H1 (cell line): Measurements from ENCODE around the gene DOCK9.

Experiments
- RFX5 ChIP-seq: IDR thresholded peaks from 2 replicates; pipeline ENCODE4 v1.6.1; 2011; ENCODE audit warnings: low read depth, low read length, improper control_type of control experiment, borderline replicate concordance
- TAF7 ChIP-seq: optimal IDR thresholded peaks from 2 replicates; pipeline ENCODE3; 2011; ENCODE audit warnings: low read depth, mild to moderate bottlenecking, inconsistent platforms, low read length, moderate library complexity, borderline replicate concordance
- TF ChIP-seq, protein P1 (sequence below), 3 experiments: IDR thresholded peaks; 1 replicate in 2 of 3; 2 replicates in 1 of 3; pipeline versions ENCODE4 v1.5.1 to v1.6.1; 2011; ENCODE audit warnings: low read length in 3 of 3, mild to moderate bottlenecking in 3 of 3, inconsistent platforms in 2 of 3, low read depth in 1 of 3, moderate library complexity in 1 of 3; ENCODE audit not compliant: insufficient read depth in 1 of 3; ENCODE audit errors: control extremely low read depth in 1 of 3

DNA sequence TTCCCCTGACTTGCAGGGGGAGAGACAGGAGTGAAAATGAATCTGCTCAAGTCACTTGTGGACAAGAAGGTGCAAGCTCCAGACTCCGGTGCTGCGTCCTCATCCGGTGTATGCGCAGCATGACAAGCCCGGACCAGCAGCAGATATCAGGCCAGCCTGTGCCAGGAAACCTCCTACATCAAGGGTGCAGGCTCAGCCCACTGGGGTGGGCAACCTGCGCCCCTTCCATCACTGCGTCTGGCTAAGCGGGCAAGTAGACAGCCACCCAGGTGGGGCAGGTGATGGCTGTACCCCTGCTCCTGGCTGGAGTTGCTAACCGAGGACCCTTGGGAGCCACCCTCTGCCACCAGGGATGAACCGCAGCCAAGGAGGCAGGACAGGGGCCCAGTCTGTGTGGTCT lies 192.5 kb downstream of the DOCK9 start:
- TF ChIP-seq, protein P1, sequence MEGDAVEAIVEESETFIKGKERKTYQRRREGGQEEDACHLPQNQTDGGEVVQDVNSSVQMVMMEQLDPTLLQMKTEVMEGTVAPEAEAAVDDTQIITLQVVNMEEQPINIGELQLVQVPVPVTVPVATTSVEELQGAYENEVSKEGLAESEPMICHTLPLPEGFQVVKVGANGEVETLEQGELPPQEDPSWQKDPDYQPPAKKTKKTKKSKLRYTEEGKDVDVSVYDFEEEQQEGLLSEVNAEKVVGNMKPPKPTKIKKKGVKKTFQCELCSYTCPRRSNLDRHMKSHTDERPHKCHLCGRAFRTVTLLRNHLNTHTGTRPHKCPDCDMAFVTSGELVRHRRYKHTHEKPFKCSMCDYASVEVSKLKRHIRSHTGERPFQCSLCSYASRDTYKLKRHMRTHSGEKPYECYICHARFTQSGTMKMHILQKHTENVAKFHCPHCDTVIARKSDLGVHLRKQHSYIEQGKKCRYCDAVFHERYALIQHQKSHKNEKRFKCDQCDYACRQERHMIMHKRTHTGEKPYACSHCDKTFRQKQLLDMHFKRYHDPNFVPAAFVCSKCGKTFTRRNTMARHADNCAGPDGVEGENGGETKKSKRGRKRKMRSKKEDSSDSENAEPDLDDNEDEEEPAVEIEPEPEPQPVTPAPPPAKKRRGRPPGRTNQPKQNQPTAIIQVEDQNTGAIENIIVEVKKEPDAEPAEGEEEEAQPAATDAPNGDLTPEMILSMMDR (IDR thresholded peaks at IDR 0.05; ENCODE audit: control extremely low read depth in 1 of 3, insufficient read depth in 1 of 3, low read depth in 1 of 3, low read length in 3 of 3), result no peak
- no peak for TF ChIP-seq RFX5
- no peak for TF ChIP-seq TAF7
